ENCODE data around the gene SLC37A1.

- TF ChIP-seq CTCF (conservative IDR thresholded peaks at IDR 0.05; ENCODE audit: low read depth, low read length) = no peak
- no peak for TF ChIP-seq EZH2phosphoT487 (IDR thresholded peaks at IDR 0.05; ENCODE audit: borderline replicate concordance, low read length)
- TF ChIP-seq EZH2 (IDR thresholded peaks at IDR 0.05; ENCODE audit: low read length, unreplicated experiment) = no peak
These were observed 8.4 kb upstream of the SLC37A1 start for GRCh38 chr21:42505090-42505726.
